Thymus (tissue), 11 donors: ENCODE results near the gene SH3GLB1. TPM values are rescaled to one million over a fixed set of nuclear protein-coding genes. Genes with fewer than 3 reads are reported as not detected.
A peak's percentile ranks its signal among the peaks of the same experiment; 100 is the strongest.

Source experiments
- DNase-seq, 9 donors: peaks; one replicate each; pipeline ENCODE4 v3.0.0-alpha.2; 2013; ENCODE audit warnings: low spot score in 9 of 9, low read depth in 6 of 9, missing footprints in 1 of 9
- H3K27ac ChIP-seq, 2 donors: one replicate each; pipeline ENCODE4 v1.5.1; 2013; ENCODE audit warnings: control low read depth in 1 of 2, low read depth in 1 of 2, low read length in 1 of 2, mild to moderate bottlenecking in 1 of 2, moderate library complexity in 1 of 2
- H3K27me3 ChIP-seq, 2 donors: one replicate each; pipeline ENCODE4 v1.5.1; 2013; ENCODE audit warnings: low read length in 1 of 2; ENCODE audit not compliant: control insufficient read depth in 2 of 2, insufficient read depth in 1 of 2
- H3K36me3 ChIP-seq, 2 donors: one replicate each; pipeline ENCODE4 v1.5.1; 2013; ENCODE audit warnings: low read length in 1 of 2, mild to moderate bottlenecking in 1 of 2, moderate library complexity in 1 of 2; ENCODE audit not compliant: control insufficient read depth in 2 of 2, insufficient read depth in 2 of 2
- H3K4me1 ChIP-seq, 2 donors: one replicate each; pipeline ENCODE4 v1.5.1; 2013; ENCODE audit warnings: low read length in 2 of 2; ENCODE audit not compliant: control insufficient read depth in 2 of 2, insufficient read depth in 2 of 2
- H3K4me3 ChIP-seq, 2 donors: one replicate each; pipeline ENCODE4 v1.5.1; 2013; ENCODE audit warnings: low read length in 2 of 2, control low read depth in 1 of 2, mild to moderate bottlenecking in 1 of 2
- H3K9me3 ChIP-seq, 2 donors: one replicate each; pipeline ENCODE4 v1.5.1; 2013; ENCODE audit warnings: low read length in 1 of 2, mild to moderate bottlenecking in 1 of 2; ENCODE audit not compliant: control insufficient read depth in 2 of 2, insufficient read depth in 1 of 2
- WGBS: extraction: QIAGEN DNeasy Blood & Tissue Kit; methylation state at CpG from one replicate; pipeline ENCODE4 v1.1.7; 2013; 5-methylcytosine and 5-hydroxymethylcytosine counted together
- polyA plus RNA-seq: library from polyadenylated mRNA; stranded (reverse); fragments of 200-250 nt; gene quantifications from one replicate; pipeline ENCODE4 v1.2.3, GENCODE V29; 2013
- total RNA-seq: library from RNA; stranded (reverse); fragments of 120-200 nt; gene quantifications from one replicate; pipeline ENCODE4 v1.2.4, GENCODE V29; 2013
- donor health status: healthy.

Gene SH3GLB1
- total and polyA plus RNA-seq, 2 donors: 24.2 to 33.6 TPM

GRCh38 chr1:86774305-86775295 is 70.2 kb downstream of the SH3GLB1 start:
- no peaks in the 10 kb centered on the region for H3K27me3 ChIP-seq
- H3K9me3 ChIP-seq: no peaks in the 10 kb centered on the region
- H3K36me3 ChIP-seq: no peaks in the 10 kb centered on the region
- peaks cover 0 to 16% of the 10 kb centered on the region in 2 donors for H3K4me1 ChIP-seq
- DNase-seq: peak in 6 of 9 donors; percentile 27 to 75 (median 54)
- H3K4me3 ChIP-seq: no peak overlapping the region
- WGBS: 55% methylated on average over 11 of the region's 11 CpGs
- H3K27ac ChIP-seq: peak overlapping the region; percentile 68 to 86

- H3K9me3 ChIP-seq: no peaks in the 10 kb centered on the region
- no peaks in the 10 kb centered on the region for H3K36me3 ChIP-seq
- peaks cover 0 to 16% of the 10 kb centered on the region in 2 donors for H3K4me1 ChIP-seq
- no peak overlapping the region for H3K27ac ChIP-seq
- DNase-seq: no peak
- H3K4me3 ChIP-seq: no peak overlapping the region
- H3K27me3 ChIP-seq: no peaks in the 10 kb centered on the region
- 95% methylated on average over 1 of the region's 1 CpG for WGBS
These were observed 71.0 kb downstream of the SH3GLB1 start for GRCh38 chr1:86775395-86775794.

DNA sequence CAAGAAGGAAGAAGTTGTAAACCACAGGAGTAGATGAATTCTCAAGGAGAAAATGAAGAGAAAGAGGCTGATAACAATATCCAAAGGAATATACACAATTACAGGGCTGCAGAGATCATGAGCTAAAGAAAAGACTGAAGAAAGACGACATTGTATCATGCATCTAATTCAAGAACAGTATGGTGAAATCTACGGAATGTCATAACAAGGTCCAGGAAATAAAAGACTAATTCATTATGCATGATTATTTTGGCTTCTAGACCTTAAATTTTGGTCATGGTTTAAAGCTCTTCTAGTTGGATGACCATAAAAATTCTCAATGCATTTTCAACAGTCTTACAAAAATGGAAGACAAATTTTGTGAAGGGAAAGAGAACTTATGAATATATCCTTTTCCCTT is 71.7 kb downstream of the SH3GLB1 start:
- H3K27ac ChIP-seq: no peak overlapping the region

GRCh38 chr1:86778569-86779239 is 74.3 kb downstream of the SH3GLB1 start:
- no peak for DNase-seq
- peaks cover 0 to 11% of the 10 kb centered on the region in 2 donors for H3K4me1 ChIP-seq
- H3K27ac ChIP-seq: no peak overlapping the region
- no peaks in the 10 kb centered on the region for H3K27me3 ChIP-seq
- no peaks in the 10 kb centered on the region for H3K36me3 ChIP-seq
- 95% methylated on average over 2 of the region's 2 CpGs for WGBS
- H3K9me3 ChIP-seq: no peaks in the 10 kb centered on the region
- H3K4me3 ChIP-seq: no peak overlapping the region

More for the DNA sequence above, 71.7 kb downstream of the SH3GLB1 start:
- Histone ChIP-seq H3K9me3 (no peaks in the 10 kb centered on the region), H3K4me3 (no peak overlapping the region), H3K4me1 (peaks cover 0 to 16% of the 10 kb centered on the region in 2 donors), H3K27me3 (no peaks in the 10 kb centered on the region), H3K36me3 (no peaks in the 10 kb centered on the region)
- WGBS: 99% methylated on average over 2 of the region's 2 CpGs
- DNase-seq: no peak

DNA sequence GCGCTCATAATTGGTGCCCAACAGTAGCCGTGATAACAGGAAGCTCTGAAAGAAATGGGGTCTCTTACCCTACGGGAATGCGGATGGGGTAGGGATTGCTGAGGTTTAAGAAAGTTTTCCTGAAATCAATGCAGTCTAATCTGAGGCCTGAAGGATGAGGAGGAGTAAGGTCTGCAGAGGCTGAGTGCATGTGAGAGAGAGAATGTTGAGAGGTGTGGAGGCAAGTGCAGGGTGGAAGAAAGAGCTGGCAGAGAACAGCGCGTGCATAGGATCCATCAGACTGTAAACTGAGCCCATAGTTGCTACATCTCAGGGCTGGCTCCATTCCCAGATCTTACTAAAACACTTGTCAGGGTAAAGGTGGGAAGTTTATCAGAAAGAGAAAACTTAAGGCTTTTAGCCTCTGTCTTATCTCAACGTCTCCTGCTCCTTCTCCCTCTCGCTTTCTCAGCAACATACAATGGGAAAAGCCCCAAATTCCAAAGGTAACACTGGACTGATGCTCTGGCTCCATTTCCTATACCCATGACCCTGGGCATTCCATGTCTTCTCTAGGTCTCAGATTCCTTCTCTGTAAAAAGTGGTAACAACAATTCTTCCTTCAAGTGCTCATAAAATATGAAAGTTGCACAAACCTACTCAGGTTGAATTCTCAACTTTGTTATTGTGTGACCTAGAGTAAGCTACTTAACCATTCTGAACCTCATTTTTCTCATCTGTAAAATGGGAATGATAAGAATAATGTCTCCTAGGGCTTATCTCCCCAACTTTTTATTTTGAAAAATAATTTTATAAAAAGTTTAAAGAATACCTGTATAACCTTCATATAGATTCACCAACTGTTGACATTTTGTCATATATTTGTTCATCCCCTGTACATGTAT is 75.2 kb downstream of the SH3GLB1 start:
- Histone ChIP-seq H3K27ac (no peak overlapping the region), H3K27me3 (no peaks in the 10 kb centered on the region), H3K4me1 (peaks cover 0 to 5% of the 10 kb centered on the region in 2 donors), H3K9me3 (no peaks in the 10 kb centered on the region), H3K36me3 (no peaks in the 10 kb centered on the region), H3K4me3 (no peak overlapping the region)
- DNase-seq: no peak
- 93% methylated on average over 8 of the region's 8 CpGs for WGBS

DNA sequence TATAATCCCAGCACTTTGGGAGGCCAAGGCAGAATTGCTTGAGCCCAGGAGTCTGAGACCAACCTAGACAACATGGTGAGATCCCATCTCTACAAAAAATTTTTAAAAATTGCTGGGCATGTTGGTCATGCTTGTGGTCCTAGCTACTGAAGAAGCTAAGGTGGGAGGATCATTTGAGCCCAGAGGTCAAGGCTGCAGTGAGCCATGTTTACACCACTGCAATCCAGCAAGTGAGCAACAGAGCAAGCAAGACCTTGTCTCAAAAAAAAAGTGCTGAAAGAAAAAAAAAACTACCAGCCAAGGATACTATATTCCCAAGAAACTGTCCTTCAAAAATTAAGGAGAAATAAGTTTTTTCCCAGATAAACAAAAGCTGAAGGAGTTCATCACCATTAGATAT is 78.1 kb downstream of the SH3GLB1 start:
- Histone ChIP-seq H3K9me3 (no peaks in the 10 kb centered on the region), H3K4me3 (no peak overlapping the region), H3K27ac (no peak overlapping the region)

GRCh38 chr1:86787621-86788020 is 83.2 kb downstream of the SH3GLB1 start:
- Histone ChIP-seq H3K4me1 (peaks cover 0 to under 1% of the 10 kb centered on the region in 2 donors), H3K36me3 (no peaks in the 10 kb centered on the region), H3K4me3 (no peak overlapping the region), H3K9me3 (no peaks in the 10 kb centered on the region), H3K27ac (no peak overlapping the region), H3K27me3 (no peaks in the 10 kb centered on the region)
- DNase-seq: no peak

More for the DNA sequence above, 78.1 kb downstream of the SH3GLB1 start:
- H3K27me3 ChIP-seq: no peaks in the 10 kb centered on the region
- H3K4me1 ChIP-seq: no peaks in the 10 kb centered on the region
- DNase-seq: no peak
- H3K36me3 ChIP-seq: no peaks in the 10 kb centered on the region

- 75% methylated on average over 6 of the region's 6 CpGs for WGBS
- Histone ChIP-seq H3K4me3 (no peak overlapping the region), H3K4me1 (peaks cover 0 to 7% of the 10 kb centered on the region in 2 donors), H3K9me3 (no peaks in the 10 kb centered on the region), H3K27ac (no peak overlapping the region), H3K36me3 (no peaks in the 10 kb centered on the region), H3K27me3 (no peaks in the 10 kb centered on the region)
- no peak for DNase-seq
These were observed 84.2 kb downstream of the SH3GLB1 start for GRCh38 chr1:86788300-86789206.
